ENCODE data around the gene PCDH15. TPM values are rescaled to one million over a fixed set of nuclear protein-coding genes. Genes with fewer than 3 reads are reported as not detected.

The PCDH15 gene
- total and polyA plus RNA-seq, 2 donors, result 0.09 to 0.14 TPM

GRCh38 chr10:54066646-54067045, 734.4 kb downstream of the PCDH15 start:
- Histone ChIP-seq H3K27ac (ENCODE audit: low read depth in 1 of 2, low read length in 1 of 2) (no peak overlapping the region), H3K36me3 (ENCODE audit: control insufficient read depth in 2 of 2, insufficient read depth in 2 of 2, low read length in 1 of 2) (no peaks in the 10 kb centered on the region), H3K4me3 (ENCODE audit: low read length in 2 of 2) (no peak overlapping the region), H3K27me3 (ENCODE audit: control insufficient read depth in 2 of 2, insufficient read depth in 1 of 2, low read length in 1 of 2) (no peaks in the 10 kb centered on the region), H3K9me3 (ENCODE audit: control insufficient read depth in 2 of 2, insufficient read depth in 1 of 2, low read length in 1 of 2) (peaks cover 0 to 14% of the 10 kb centered on the region in 2 donors), H3K4me1 (ENCODE audit: control insufficient read depth in 2 of 2, insufficient read depth in 2 of 2, low read length in 2 of 2) (no peaks in the 10 kb centered on the region)
- DNase-seq (ENCODE audit: low read depth in 6 of 9, low spot score in 9 of 9), result no peak

- Histone ChIP-seq H3K9me3 (ENCODE audit: control insufficient read depth in 2 of 2, insufficient read depth in 1 of 2, low read length in 1 of 2) (peaks cover 0 to 14% of the 10 kb centered on the region in 2 donors), H3K27me3 (ENCODE audit: control insufficient read depth in 2 of 2, insufficient read depth in 1 of 2, low read length in 1 of 2) (no peaks in the 10 kb centered on the region), H3K4me3 (ENCODE audit: low read length in 2 of 2) (no peak overlapping the region), H3K36me3 (ENCODE audit: control insufficient read depth in 2 of 2, insufficient read depth in 2 of 2, low read length in 1 of 2) (no peaks in the 10 kb centered on the region), H3K27ac (ENCODE audit: low read depth in 1 of 2, low read length in 1 of 2) (no peak overlapping the region), H3K4me1 (ENCODE audit: control insufficient read depth in 2 of 2, insufficient read depth in 2 of 2, low read length in 2 of 2) (no peaks in the 10 kb centered on the region)
- DNase-seq (ENCODE audit: low read depth in 6 of 9, low spot score in 9 of 9), result no peak
Measured at GRCh38 chr10:54065106-54065505, 735.9 kb downstream of the PCDH15 start.

GRCh38 chr10:54064215-54064614, 736.8 kb downstream of the PCDH15 start:
- WGBS, result 96% methylated on average over 5 of the region's 5 CpGs
- Histone ChIP-seq H3K9me3 (ENCODE audit: control insufficient read depth in 2 of 2, insufficient read depth in 1 of 2, low read length in 1 of 2) (peaks cover 0 to 14% of the 10 kb centered on the region in 2 donors), H3K4me1 (ENCODE audit: control insufficient read depth in 2 of 2, insufficient read depth in 2 of 2, low read length in 2 of 2) (no peaks in the 10 kb centered on the region), H3K27ac (ENCODE audit: low read depth in 1 of 2, low read length in 1 of 2) (no peak overlapping the region), H3K4me3 (ENCODE audit: low read length in 2 of 2) (no peak overlapping the region), H3K27me3 (ENCODE audit: control insufficient read depth in 2 of 2, insufficient read depth in 1 of 2, low read length in 1 of 2) (no peaks in the 10 kb centered on the region), H3K36me3 (ENCODE audit: control insufficient read depth in 2 of 2, insufficient read depth in 2 of 2, low read length in 1 of 2) (no peaks in the 10 kb centered on the region)
- no peak for DNase-seq (ENCODE audit: low read depth in 6 of 9, low spot score in 9 of 9)

GRCh38 chr10:54063514-54063913, 737.5 kb downstream of the PCDH15 start:
- Histone ChIP-seq H3K4me1 (ENCODE audit: control insufficient read depth in 2 of 2, insufficient read depth in 2 of 2, low read length in 2 of 2) (no peaks in the 10 kb centered on the region), H3K36me3 (ENCODE audit: control insufficient read depth in 2 of 2, insufficient read depth in 2 of 2, low read length in 1 of 2) (no peaks in the 10 kb centered on the region), H3K9me3 (ENCODE audit: control insufficient read depth in 2 of 2, insufficient read depth in 1 of 2, low read length in 1 of 2) (peaks cover 0 to 14% of the 10 kb centered on the region in 2 donors), H3K27me3 (ENCODE audit: control insufficient read depth in 2 of 2, insufficient read depth in 1 of 2, low read length in 1 of 2) (no peaks in the 10 kb centered on the region), H3K27ac (ENCODE audit: low read depth in 1 of 2, low read length in 1 of 2) (no peak overlapping the region), H3K4me3 (ENCODE audit: low read length in 2 of 2) (no peak overlapping the region)
- DNase-seq (ENCODE audit: low read depth in 6 of 9, low spot score in 9 of 9), result no peak
- WGBS, result 90% methylated on average over 14 of the region's 14 CpGs

GRCh38 chr10:54060572-54060971, 740.5 kb downstream of the PCDH15 start:
- H3K36me3 ChIP-seq (ENCODE audit: control insufficient read depth in 2 of 2, insufficient read depth in 2 of 2, low read length in 1 of 2), result no peaks in the 10 kb centered on the region
- H3K27me3 ChIP-seq (ENCODE audit: control insufficient read depth in 2 of 2, insufficient read depth in 1 of 2, low read length in 1 of 2), result no peaks in the 10 kb centered on the region
- no peak overlapping the region for H3K4me3 ChIP-seq (ENCODE audit: low read length in 2 of 2)
- H3K9me3 ChIP-seq (ENCODE audit: control insufficient read depth in 2 of 2, insufficient read depth in 1 of 2, low read length in 1 of 2), result peaks cover 0 to 14% of the 10 kb centered on the region in 2 donors
- 97% methylated on average over 5 of the region's 5 CpGs for WGBS
- H3K27ac ChIP-seq (ENCODE audit: low read depth in 1 of 2, low read length in 1 of 2), result no peak overlapping the region
- no peaks in the 10 kb centered on the region for H3K4me1 ChIP-seq (ENCODE audit: control insufficient read depth in 2 of 2, insufficient read depth in 2 of 2, low read length in 2 of 2)
- no peak for DNase-seq (ENCODE audit: low read depth in 6 of 9, low spot score in 9 of 9)

GRCh38 chr10:54057357-54057756, 743.7 kb downstream of the PCDH15 start:
- WGBS, result 49% methylated on average over 2 of the region's 2 CpGs
- no peak for DNase-seq (ENCODE audit: low read depth in 6 of 9, low spot score in 9 of 9)
- no peaks in the 10 kb centered on the region for H3K4me1 ChIP-seq (ENCODE audit: control insufficient read depth in 2 of 2, insufficient read depth in 2 of 2, low read length in 2 of 2)
- no peaks in the 10 kb centered on the region for H3K9me3 ChIP-seq (ENCODE audit: control insufficient read depth in 2 of 2, insufficient read depth in 1 of 2, low read length in 1 of 2)
- H3K27ac ChIP-seq (ENCODE audit: low read depth in 1 of 2, low read length in 1 of 2), result no peak overlapping the region
- no peaks in the 10 kb centered on the region for H3K36me3 ChIP-seq (ENCODE audit: control insufficient read depth in 2 of 2, insufficient read depth in 2 of 2, low read length in 1 of 2)
- no peaks in the 10 kb centered on the region for H3K27me3 ChIP-seq (ENCODE audit: control insufficient read depth in 2 of 2, insufficient read depth in 1 of 2, low read length in 1 of 2)
- no peak overlapping the region for H3K4me3 ChIP-seq (ENCODE audit: low read length in 2 of 2)

GRCh38 chr10:54026340-54026739, 774.7 kb downstream of the PCDH15 start:
- WGBS, result 93% methylated on average over 5 of the region's 5 CpGs
- Histone ChIP-seq H3K27me3 (ENCODE audit: control insufficient read depth in 2 of 2, insufficient read depth in 1 of 2, low read length in 1 of 2) (no peaks in the 10 kb centered on the region), H3K4me1 (ENCODE audit: control insufficient read depth in 2 of 2, insufficient read depth in 2 of 2, low read length in 2 of 2) (no peaks in the 10 kb centered on the region), H3K36me3 (ENCODE audit: control insufficient read depth in 2 of 2, insufficient read depth in 2 of 2, low read length in 1 of 2) (no peaks in the 10 kb centered on the region), H3K27ac (ENCODE audit: low read depth in 1 of 2, low read length in 1 of 2) (no peak overlapping the region), H3K9me3 (ENCODE audit: control insufficient read depth in 2 of 2, insufficient read depth in 1 of 2, low read length in 1 of 2) (peaks cover 0 to 3% of the 10 kb centered on the region in 2 donors), H3K4me3 (ENCODE audit: low read length in 2 of 2) (no peak overlapping the region)
- DNase-seq (ENCODE audit: low read depth in 6 of 9, low spot score in 9 of 9), result no peak

- Histone ChIP-seq H3K9me3 (ENCODE audit: control insufficient read depth in 2 of 2, insufficient read depth in 1 of 2, low read length in 1 of 2) (peaks cover 0 to 15% of the 10 kb centered on the region in 2 donors), H3K27me3 (ENCODE audit: control insufficient read depth in 2 of 2, insufficient read depth in 1 of 2, low read length in 1 of 2) (no peaks in the 10 kb centered on the region), H3K27ac (ENCODE audit: low read depth in 1 of 2, low read length in 1 of 2) (no peak overlapping the region), H3K4me3 (ENCODE audit: low read length in 2 of 2) (no peak overlapping the region), H3K4me1 (ENCODE audit: control insufficient read depth in 2 of 2, insufficient read depth in 2 of 2, low read length in 2 of 2) (no peaks in the 10 kb centered on the region), H3K36me3 (ENCODE audit: control insufficient read depth in 2 of 2, insufficient read depth in 2 of 2, low read length in 1 of 2) (no peaks in the 10 kb centered on the region)
- WGBS, result 98% methylated on average over 1 of the region's 1 CpG
- no peak for DNase-seq (ENCODE audit: low read depth in 6 of 9, low spot score in 9 of 9)
Measured at GRCh38 chr10:54011117-54011516, 789.9 kb downstream of the PCDH15 start.

- no peaks in the 10 kb centered on the region for H3K4me1 ChIP-seq (ENCODE audit: control insufficient read depth in 2 of 2, insufficient read depth in 2 of 2, low read length in 2 of 2)
- peaks cover 0 to 15% of the 10 kb centered on the region in 2 donors for H3K9me3 ChIP-seq (ENCODE audit: control insufficient read depth in 2 of 2, insufficient read depth in 1 of 2, low read length in 1 of 2)
- DNase-seq (ENCODE audit: low read depth in 6 of 9, low spot score in 9 of 9), result no peak
- WGBS, result 90% methylated on average over 5 of the region's 5 CpGs
- no peak overlapping the region for H3K4me3 ChIP-seq (ENCODE audit: low read length in 2 of 2)
- no peaks in the 10 kb centered on the region for H3K27me3 ChIP-seq (ENCODE audit: control insufficient read depth in 2 of 2, insufficient read depth in 1 of 2, low read length in 1 of 2)
- H3K27ac ChIP-seq (ENCODE audit: low read depth in 1 of 2, low read length in 1 of 2), result no peak overlapping the region
- no peaks in the 10 kb centered on the region for H3K36me3 ChIP-seq (ENCODE audit: control insufficient read depth in 2 of 2, insufficient read depth in 2 of 2, low read length in 1 of 2)
Measured at GRCh38 chr10:54010337-54010933, 790.6 kb downstream of the PCDH15 start.

Measured in thymus (tissue), 11 donors.